Measurements from ENCODE around the gene RHCE.
"Not testable (repeated sequence)": the region's sequence is repeated elsewhere in the genome, so short reads cannot be mapped to it uniquely, and the experiment has no call there.

The RHCE gene

GRCh38 chr1:25338188-25338981, 82.2 kb downstream of the RHCE start, which contains the start of gene TMEM50A (continued):
- TF ChIP-seq, protein P1, sequence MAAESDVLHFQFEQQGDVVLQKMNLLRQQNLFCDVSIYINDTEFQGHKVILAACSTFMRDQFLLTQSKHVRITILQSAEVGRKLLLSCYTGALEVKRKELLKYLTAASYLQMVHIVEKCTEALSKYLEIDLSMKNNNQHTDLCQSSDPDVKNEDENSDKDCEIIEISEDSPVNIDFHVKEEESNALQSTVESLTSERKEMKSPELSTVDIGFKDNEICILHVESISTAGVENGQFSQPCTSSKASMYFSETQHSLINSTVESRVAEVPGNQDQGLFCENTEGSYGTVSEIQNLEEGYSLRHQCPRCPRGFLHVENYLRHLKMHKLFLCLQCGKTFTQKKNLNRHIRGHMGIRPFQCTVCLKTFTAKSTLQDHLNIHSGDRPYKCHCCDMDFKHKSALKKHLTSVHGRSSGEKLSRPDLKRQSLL (tag by site-specific recombination; IDR thresholded peaks at IDR 0.05) = no peak
- TF ChIP-seq ZNF18 (tag by site-specific recombination; IDR thresholded peaks at IDR 0.05) (no peak), ZNF211 (tag by site-specific recombination; IDR thresholded peaks at IDR 0.05; ENCODE audit: low read depth) (no peak), ZNF48 (tag by site-specific recombination; IDR thresholded peaks at IDR 0.05) (no peak), ZNF654 (tag by site-specific recombination; IDR thresholded peaks at IDR 0.05; ENCODE audit: low read depth) (no peak), SP3 (tag by site-specific recombination; IDR thresholded peaks at IDR 0.05) (peak; percentile 56), ZBTB7A (tag by site-specific recombination; IDR thresholded peaks at IDR 0.05; ENCODE audit: low read depth) (0 out of 2 replicates have a peak, but pooled peaks have one; percentile 78), HOXA7 (CRISPR knock-in tag; IDR thresholded peaks at IDR 0.05; ENCODE audit: borderline replicate concordance) (no peak), ZNF398 (tag by site-specific recombination; IDR thresholded peaks at IDR 0.05) (peak; percentile 71), ZNF423 (tag by site-specific recombination; IDR thresholded peaks at IDR 0.05) (peak; percentile 76), KLF9 (tag by site-specific recombination; IDR thresholded peaks at IDR 0.05; ENCODE audit: low read depth) (peak; percentile 97), ZNF404 (tag by site-specific recombination; IDR thresholded peaks at IDR 0.05) (no peak), ZNF791 (tag by site-specific recombination; IDR thresholded peaks at IDR 0.05) (no peak), SCRT1 (tag by site-specific recombination; IDR thresholded peaks at IDR 0.05; ENCODE audit: borderline replicate concordance) (no peak), ZNF394 (tag by site-specific recombination; IDR thresholded peaks at IDR 0.05; ENCODE audit: borderline replicate concordance) (peak; percentile 92), ZNF175 (tag by site-specific recombination; IDR thresholded peaks at IDR 0.05) (no peak), ZNF19 (tag by site-specific recombination; IDR thresholded peaks at IDR 0.05; ENCODE audit: low read depth) (no peak)
- TF ChIP-seq, protein P2, sequence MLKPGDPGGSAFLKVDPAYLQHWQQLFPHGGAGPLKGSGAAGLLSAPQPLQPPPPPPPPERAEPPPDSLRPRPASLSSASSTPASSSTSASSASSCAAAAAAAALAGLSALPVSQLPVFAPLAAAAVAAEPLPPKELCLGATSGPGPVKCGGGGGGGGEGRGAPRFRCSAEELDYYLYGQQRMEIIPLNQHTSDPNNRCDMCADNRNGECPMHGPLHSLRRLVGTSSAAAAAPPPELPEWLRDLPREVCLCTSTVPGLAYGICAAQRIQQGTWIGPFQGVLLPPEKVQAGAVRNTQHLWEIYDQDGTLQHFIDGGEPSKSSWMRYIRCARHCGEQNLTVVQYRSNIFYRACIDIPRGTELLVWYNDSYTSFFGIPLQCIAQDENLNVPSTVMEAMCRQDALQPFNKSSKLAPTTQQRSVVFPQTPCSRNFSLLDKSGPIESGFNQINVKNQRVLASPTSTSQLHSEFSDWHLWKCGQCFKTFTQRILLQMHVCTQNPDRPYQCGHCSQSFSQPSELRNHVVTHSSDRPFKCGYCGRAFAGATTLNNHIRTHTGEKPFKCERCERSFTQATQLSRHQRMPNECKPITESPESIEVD (tag by site-specific recombination; IDR thresholded peaks at IDR 0.05) = no peak

GRCh38 chr1:25337483-25338187, 83.0 kb downstream of the RHCE start:
- H3K9me3 ChIP-seq (ENCODE audit: control insufficient read depth, insufficient read depth, low read depth, low read length); H3K4me1 ChIP-seq (ENCODE audit: control insufficient read depth, insufficient read depth, low read length); H3K36me3 ChIP-seq (ENCODE audit: control insufficient read depth in 2 of 2, insufficient read depth in 1 of 2, low read length in 2 of 2); CTCF ChIA-PET: not testable (repeated sequence)
- POLR2A ChIA-PET = interaction anchor here (1.3 to 2.0 kb wide), 2 partner anchors 90 to 98 kb away, joined by 4 to 7 read pairs; partner anchors contain the start of gene RSRP1
- Histone ChIP-seq H3K4me3 (ENCODE audit: low read depth, low read length) (peak overlapping the region; percentile 62), H3K27ac (ENCODE audit: extremely low read depth, low read depth, low read length) (peak overlapping the region; percentile 95)

Data from HEK293 (cell line).